ENCODE results near the gene CENPL. TPM values are rescaled to one million over a fixed set of nuclear protein-coding genes. Genes with fewer than 3 reads are reported as not detected.
A peak's percentile ranks its signal among the peaks of the same experiment; 100 is the strongest.
"Not testable (repeated sequence)": the region's sequence is repeated elsewhere in the genome, so short reads cannot be mapped to it uniquely, and the experiment has no call there.

Gene CENPL
- total RNA-seq, 1 experiment from 2014 or later, result 19.5 TPM

DNA sequence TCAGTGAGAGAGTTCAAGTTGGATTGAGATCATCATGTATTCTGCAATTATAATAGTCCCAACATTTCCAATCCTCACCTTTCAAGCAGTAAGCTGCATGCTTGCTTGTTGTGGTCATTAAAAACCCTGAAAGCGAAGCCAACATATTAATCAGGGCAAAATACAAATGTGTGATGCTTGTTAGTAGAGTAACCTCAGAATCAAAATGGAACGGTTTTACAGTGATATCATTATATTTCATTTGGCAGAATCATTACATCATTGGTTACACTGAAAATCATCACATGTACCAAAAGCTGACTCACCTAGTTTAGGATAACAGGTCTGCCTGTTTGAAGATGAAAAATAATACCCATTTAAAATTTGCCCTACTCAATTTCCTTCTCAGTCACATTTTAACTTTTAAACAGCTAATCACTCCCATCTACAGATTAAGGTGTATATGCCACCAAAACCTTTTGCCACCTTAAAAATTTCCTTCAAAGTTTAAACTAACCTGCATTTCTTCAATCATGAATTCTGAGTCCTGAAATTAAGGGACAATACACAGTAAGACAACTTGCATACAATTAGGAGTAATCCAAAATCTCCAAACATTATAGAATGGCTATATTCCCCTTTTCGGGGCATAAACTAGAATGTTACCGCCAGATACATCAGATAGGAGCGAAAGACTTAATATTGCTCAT is 39.6 kb upstream of the CENPL start:
- POLR2A ChIA-PET (ENCODE audit: unreplicated experiment), result interaction anchor here (0.6 to 0.7 kb wide), 4 partner anchors 39 to 355 kb away, joined by 3 to 6 read pairs (median 4); no protein-coding TSS in a partner anchor
- Histone ChIP-seq H3K27ac (peak overlapping the region; percentile 91), H4K20me1 (ENCODE audit: insufficient read depth) (peaks cover 52% of the 10 kb centered on the region), H3K9me2 (ENCODE audit: insufficient read depth) (no peaks in the 10 kb centered on the region), H3K79me2 (ENCODE audit: low read depth) (peaks cover 34% of the 10 kb centered on the region), H3K4me3 (peak overlapping the region; percentile 95), H3K4me2 (peak overlapping the region; percentile 96), H3K36me3 (ENCODE audit: low read depth) (peaks cover 49% of the 10 kb centered on the region), H3K9me3 (ENCODE audit: insufficient read depth, low read depth) (no peaks in the 10 kb centered on the region), H3F3A (ENCODE audit: insufficient read depth, low read depth) (peaks cover 82% of the 10 kb centered on the region), H2AFZ (no peak overlapping the region), H3K4me1 (replicated peaks; ENCODE audit: insufficient read depth) (peaks cover 27% of the 10 kb centered on the region), H3K27me3 (ENCODE audit: insufficient read depth, low read depth) (no peaks in the 10 kb centered on the region)
- DNase-seq, result no peak
- intact Hi-C loops (cut with micrococcal nuclease; ENCODE audit: unreplicated experiment), result loop anchor here (10.0 kb wide), 2 partner anchors 210 to 1330 kb away; partner anchors contain the start of gene SUCO
- CTCF ChIA-PET, result no interaction called here
- no peak for TF ChIP-seq EZH2 (IDR thresholded peaks at IDR 0.05; ENCODE audit: low read depth)
- TF ChIP-seq, protein P1, sequence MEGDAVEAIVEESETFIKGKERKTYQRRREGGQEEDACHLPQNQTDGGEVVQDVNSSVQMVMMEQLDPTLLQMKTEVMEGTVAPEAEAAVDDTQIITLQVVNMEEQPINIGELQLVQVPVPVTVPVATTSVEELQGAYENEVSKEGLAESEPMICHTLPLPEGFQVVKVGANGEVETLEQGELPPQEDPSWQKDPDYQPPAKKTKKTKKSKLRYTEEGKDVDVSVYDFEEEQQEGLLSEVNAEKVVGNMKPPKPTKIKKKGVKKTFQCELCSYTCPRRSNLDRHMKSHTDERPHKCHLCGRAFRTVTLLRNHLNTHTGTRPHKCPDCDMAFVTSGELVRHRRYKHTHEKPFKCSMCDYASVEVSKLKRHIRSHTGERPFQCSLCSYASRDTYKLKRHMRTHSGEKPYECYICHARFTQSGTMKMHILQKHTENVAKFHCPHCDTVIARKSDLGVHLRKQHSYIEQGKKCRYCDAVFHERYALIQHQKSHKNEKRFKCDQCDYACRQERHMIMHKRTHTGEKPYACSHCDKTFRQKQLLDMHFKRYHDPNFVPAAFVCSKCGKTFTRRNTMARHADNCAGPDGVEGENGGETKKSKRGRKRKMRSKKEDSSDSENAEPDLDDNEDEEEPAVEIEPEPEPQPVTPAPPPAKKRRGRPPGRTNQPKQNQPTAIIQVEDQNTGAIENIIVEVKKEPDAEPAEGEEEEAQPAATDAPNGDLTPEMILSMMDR (conservative IDR thresholded peaks at IDR 0.05), result no peak
- no TSS peak for BruUV-seq (replicated peaks)

DNA sequence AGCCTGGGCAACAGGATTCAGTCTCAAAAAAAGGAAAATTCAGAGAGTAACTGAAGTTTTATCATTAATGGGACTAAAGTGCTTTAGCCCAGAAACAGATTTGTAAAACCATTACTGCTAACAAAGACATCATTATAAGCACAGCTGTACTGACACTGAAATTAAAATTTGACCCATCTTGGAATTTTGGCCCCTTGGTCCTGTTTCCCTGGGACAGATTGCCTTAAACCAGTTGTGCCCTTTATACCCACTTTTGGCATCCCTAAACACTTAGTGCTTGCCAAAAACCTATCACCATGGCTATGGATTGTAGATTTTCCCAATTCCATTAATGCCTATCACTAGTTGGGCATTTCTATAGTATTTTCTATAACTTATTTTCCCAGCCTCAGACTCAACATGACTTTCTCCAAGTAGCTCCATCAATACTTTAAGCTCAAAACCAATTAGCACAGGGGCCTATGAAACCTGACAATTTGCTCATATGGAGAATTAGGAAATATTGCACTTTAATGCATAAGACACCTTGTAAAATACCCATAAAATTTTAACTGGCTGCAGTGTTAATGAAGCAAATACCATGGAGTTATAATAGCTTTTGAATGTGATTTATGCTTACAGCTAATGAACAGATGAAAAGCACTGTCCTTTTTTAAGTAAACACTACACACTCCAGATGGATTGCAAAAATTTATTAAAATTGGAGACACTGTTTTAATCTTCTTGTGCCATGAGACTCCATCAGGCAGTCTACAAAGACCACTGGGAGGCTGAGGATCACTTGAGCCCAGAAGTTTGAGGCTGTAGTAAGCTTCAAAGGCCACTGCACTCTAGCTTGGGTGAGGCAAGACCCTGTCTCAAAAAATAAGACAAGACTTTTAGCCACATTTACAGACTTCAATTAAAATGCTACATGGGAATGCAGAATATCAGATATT is 38.8 kb upstream of the CENPL start:
- H3K27ac ChIP-seq, result peak overlapping the region; percentile 91
- no peak for DNase-seq
- no peaks in the 10 kb centered on the region for H3K9me3 ChIP-seq (ENCODE audit: insufficient read depth, low read depth)
- H3K36me3 ChIP-seq (ENCODE audit: low read depth), result peaks cover 49% of the 10 kb centered on the region
- intact Hi-C loops (cut with micrococcal nuclease; ENCODE audit: unreplicated experiment), result loop anchor here (10.0 kb wide), 2 partner anchors 211 to 1329 kb away; partner anchors contain the start of gene SUCO
- no peaks in the 10 kb centered on the region for H3K9me2 ChIP-seq (ENCODE audit: insufficient read depth)
- H3K4me3 ChIP-seq, result no peak overlapping the region
- no peak overlapping the region for H2AFZ ChIP-seq
- H3K27me3 ChIP-seq (ENCODE audit: insufficient read depth, low read depth), result no peaks in the 10 kb centered on the region
- H3K79me2 ChIP-seq (ENCODE audit: low read depth), result peaks cover 34% of the 10 kb centered on the region
- peaks cover 52% of the 10 kb centered on the region for H4K20me1 ChIP-seq (ENCODE audit: insufficient read depth)
- BruUV-seq (replicated peaks), result no TSS peak
- TF ChIP-seq EZH2 (IDR thresholded peaks at IDR 0.05; ENCODE audit: low read depth), result no peak
- TF ChIP-seq, protein P1 (conservative IDR thresholded peaks at IDR 0.05), result no peak
- H3K4me2 ChIP-seq, result peak overlapping the region; percentile 96
- H3F3A ChIP-seq (ENCODE audit: insufficient read depth, low read depth), result peaks cover 82% of the 10 kb centered on the region
- ChIA-PET POLR2A (ENCODE audit: unreplicated experiment) (interaction anchor here (0.6 to 0.7 kb wide), 4 partner anchors 38 to 356 kb away, joined by 3 to 6 read pairs (median 4); no protein-coding TSS in a partner anchor), CTCF (no interaction called here)
- peaks cover 25% of the 10 kb centered on the region for H3K4me1 ChIP-seq (replicated peaks; ENCODE audit: insufficient read depth)

DNA sequence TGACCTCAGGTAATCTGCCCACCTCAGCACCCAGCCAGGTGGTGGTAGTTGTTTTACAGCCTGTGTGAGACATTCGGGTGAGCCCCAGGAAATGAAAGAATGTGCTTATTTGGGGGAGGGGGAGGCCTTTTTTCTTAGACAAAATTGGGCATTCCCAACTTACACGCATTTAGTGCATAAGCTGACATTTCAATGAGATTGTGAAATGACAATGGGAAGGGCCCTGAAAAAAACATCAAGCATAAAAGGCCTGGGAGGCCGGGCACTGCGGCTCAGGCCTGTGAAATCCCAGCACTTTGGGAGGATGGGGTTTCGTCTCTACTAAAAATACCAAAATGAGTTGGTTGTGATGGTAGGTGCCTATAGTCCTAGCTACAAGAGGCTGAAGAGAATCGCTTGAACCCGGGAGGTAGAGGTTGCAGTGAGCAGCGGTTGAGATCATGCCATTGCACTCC is 38.1 kb upstream of the CENPL start:
- Histone ChIP-seq H3K27ac (peak overlapping the region; percentile 91), H3K4me1 (replicated peaks; ENCODE audit: insufficient read depth) (peaks cover 25% of the 10 kb centered on the region), H3K27me3 (ENCODE audit: insufficient read depth, low read depth) (no peaks in the 10 kb centered on the region), H3K9me3 (ENCODE audit: insufficient read depth, low read depth) (no peaks in the 10 kb centered on the region), H3K4me2 (no peak overlapping the region), H3K9me2 (ENCODE audit: insufficient read depth) (no peaks in the 10 kb centered on the region), H2AFZ (no peak overlapping the region), H3F3A (ENCODE audit: insufficient read depth, low read depth) (peaks cover 82% of the 10 kb centered on the region), H3K36me3 (ENCODE audit: low read depth) (peaks cover 50% of the 10 kb centered on the region), H3K79me2 (ENCODE audit: low read depth) (peaks cover 34% of the 10 kb centered on the region), H3K4me3 (no peak overlapping the region), H4K20me1 (ENCODE audit: insufficient read depth) (peaks cover 52% of the 10 kb centered on the region)
- TF ChIP-seq, protein P1 (conservative IDR thresholded peaks at IDR 0.05), result no peak
- TF ChIP-seq EZH2 (IDR thresholded peaks at IDR 0.05; ENCODE audit: low read depth), result no peak
- intact Hi-C loops (cut with micrococcal nuclease; ENCODE audit: unreplicated experiment), result loop anchor here (10.0 kb wide), 2 partner anchors 212 to 1328 kb away; partner anchors contain the start of gene SUCO
- CTCF ChIA-PET, result no interaction called here
- POLR2A ChIA-PET (ENCODE audit: unreplicated experiment), result no interaction called here
- no peak for DNase-seq
- no TSS peak for BruUV-seq (replicated peaks)

DNA sequence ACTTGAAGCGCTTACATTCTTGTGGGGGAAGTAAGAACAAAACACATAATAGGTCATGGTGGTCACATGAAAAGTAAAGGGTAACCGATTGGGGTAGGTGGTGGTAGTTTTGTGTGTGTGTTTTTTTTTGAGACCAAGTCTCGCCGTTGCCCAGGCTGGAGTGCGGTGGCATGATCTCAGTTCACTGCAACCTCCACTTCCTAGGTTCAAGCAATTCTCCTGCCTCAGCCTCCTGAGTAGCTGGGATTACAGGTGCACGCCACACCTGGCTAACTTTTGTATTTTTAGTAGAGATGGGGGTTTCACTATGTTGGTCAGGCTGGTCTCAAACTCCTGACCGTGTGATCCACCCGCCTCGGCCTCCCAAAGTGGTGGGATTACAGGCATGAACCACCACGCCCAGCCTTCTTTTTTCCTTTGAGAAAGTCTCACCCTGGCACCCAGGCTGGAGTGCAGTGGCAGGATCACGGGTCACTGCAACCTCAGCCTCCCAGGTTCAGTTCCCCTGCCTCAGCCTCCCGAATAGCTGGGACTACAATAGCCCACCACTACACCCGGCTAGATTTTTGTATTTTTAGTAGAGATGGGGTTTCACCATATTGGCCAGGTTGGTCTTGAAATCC is 37.6 kb upstream of the CENPL start:
- Histone ChIP-seq H3K79me2 (ENCODE audit: low read depth) (peaks cover 29% of the 10 kb centered on the region), H3K27ac (peak overlapping the region; percentile 91), H3F3A (ENCODE audit: insufficient read depth, low read depth) (peaks cover 77% of the 10 kb centered on the region), H3K36me3 (ENCODE audit: low read depth) (peaks cover 49% of the 10 kb centered on the region), H4K20me1 (ENCODE audit: insufficient read depth) (peaks cover 52% of the 10 kb centered on the region), H3K4me1 (replicated peaks; ENCODE audit: insufficient read depth) (peaks cover 25% of the 10 kb centered on the region)
- H3K9me2 ChIP-seq (ENCODE audit: insufficient read depth); H2AFZ ChIP-seq; POLR2A ChIA-PET (ENCODE audit: unreplicated experiment); H3K27me3 ChIP-seq (ENCODE audit: insufficient read depth, low read depth); DNase-seq; CTCF ChIA-PET; H3K4me3 ChIP-seq; H3K4me2 ChIP-seq; BruUV-seq (replicated peaks); H3K9me3 ChIP-seq (ENCODE audit: insufficient read depth, low read depth): not testable (repeated sequence)
- intact Hi-C loops (cut with micrococcal nuclease; ENCODE audit: unreplicated experiment), result loop anchor here (10.0 kb wide), 2 partner anchors 213 to 1327 kb away; partner anchors contain the start of gene SUCO
